T-cell (primary cell): ENCODE data around the gene KCNK16. TPM values are rescaled to one million over a fixed set of nuclear protein-coding genes. Genes with fewer than 3 reads are reported as not detected.

ENCODE experiments used
- ATAC-seq, 4 experiments: fragments of 200-7000 bp in 3 of 4; fragments of 150-1000 bp in 1 of 4; cut with Tn5 transposase; replicated peaks in 1 of 4; 1 replicate in 3 of 4; 2 replicates in 1 of 4; pipeline ENCODE4 v1.10.0; 2021; ENCODE audit warnings: moderate library complexity in 3 of 4, mild to moderate bottlenecking in 2 of 4, moderate number of reproducible peaks in 1 of 4
- CTCF ChIA-PET, 2 donors: fragments of 300-600 bp; sonication (Branson Sonifier 250); formaldehyde crosslinking; loops; one replicate each; lab custom pipeline; 2022; ENCODE audit warnings: antibody characterized with exemption in 2 of 2; lab: Charles Lee
- POLR2A ChIA-PET, 2 donors: fragments of 300-600 bp; sonication (Branson Sonifier 250); formaldehyde crosslinking; loops; one replicate each; lab custom pipeline; 2022; ENCODE audit warnings: antibody characterized with exemption in 2 of 2; lab: Charles Lee
- DNase-seq, 35 experiments: peaks; one replicate each; pipeline versions ENCODE4 v3.0.0 to v3.0.0-alpha.2; 2013 to 2023
- H3K27ac ChIP-seq: one replicate; pipeline ENCODE4 v1.5.1; 2013; ENCODE audit warnings: low read length
- H3K27me3 ChIP-seq, 2 experiments: replicated peaks in 1 of 2; 1 replicate in 1 of 2; 2 replicates in 1 of 2; pipeline versions ENCODE4 v1.6.1 to v1.7.0; 2013; ENCODE audit warnings: low read length in 1 of 2, mixed read lengths in 1 of 2; ENCODE audit not compliant: control insufficient read depth in 2 of 2, insufficient read depth in 2 of 2; ENCODE audit errors: extremely low read depth in 1 of 2
- H3K36me3 ChIP-seq, 2 donors: 1 replicate in 1 of 2; 2 replicates in 1 of 2; pipeline versions ENCODE4 v1.6.1 to v1.7.0; 2013; ENCODE audit warnings: low read length in 1 of 2; ENCODE audit not compliant: control insufficient read depth in 2 of 2, insufficient read depth in 1 of 2; ENCODE audit errors: extremely low read depth in 1 of 2
- H3K4me1 ChIP-seq, 2 experiments: 1 replicate in 1 of 2; 2 replicates in 1 of 2; pipeline versions ENCODE4 v1.6.1 to v1.7.0; 2013; ENCODE audit warnings: low read length in 2 of 2, mixed read lengths in 1 of 2; ENCODE audit not compliant: insufficient read depth in 2 of 2, control insufficient read depth in 1 of 2; ENCODE audit errors: extremely low read depth in 1 of 2
- H3K4me3 ChIP-seq, 2 donors: 1 replicate in 1 of 2; 2 replicates in 1 of 2; pipeline versions ENCODE4 v1.5.1 to v1.7.0; 2013; ENCODE audit warnings: mild to moderate bottlenecking in 2 of 2, low read length in 1 of 2, moderate library complexity in 1 of 2; ENCODE audit not compliant: control insufficient read depth in 1 of 2; ENCODE audit errors: extremely low read depth in 1 of 2
- H3K9me3 ChIP-seq: 2 replicates; pipeline ENCODE4 v1.7.0; 2013
- H3K27ac Mint-ChIP-seq, 2 donors: one replicate each; pipeline ENCODE4 v1.8.0; 2020 to 2021; ENCODE audit warnings: mild to moderate bottlenecking in 2 of 2, mixed read lengths in 2 of 2
- H3K27me3 Mint-ChIP-seq, 2 donors: one replicate each; pipeline ENCODE4 v1.8.0; 2021 to 2022; ENCODE audit warnings: mixed read lengths in 2 of 2
- H3K36me3 Mint-ChIP-seq: one replicate; pipeline ENCODE4 v1.8.0; 2021; ENCODE audit warnings: mixed read lengths
- H3K4me1 Mint-ChIP-seq, 3 donors: one replicate each; pipeline ENCODE4 v1.8.0; 2020 to 2022; ENCODE audit warnings: mixed read lengths in 3 of 3, mild to moderate bottlenecking in 1 of 3
- H3K4me3 Mint-ChIP-seq, 3 donors: one replicate each; pipeline ENCODE4 v1.8.0; 2020 to 2022; ENCODE audit warnings: mild to moderate bottlenecking in 3 of 3, mixed read lengths in 3 of 3, moderate library complexity in 3 of 3
- H3K9me3 Mint-ChIP-seq, 3 donors: one replicate each; pipeline ENCODE4 v1.8.0; 2020 to 2022; ENCODE audit warnings: mixed read lengths in 3 of 3
- WGBS: methylation state at CpG from one replicate; pipeline ENCODE4 v1.1.5; 2013; ENCODE audit warnings: missing lambda C conversion rate; ENCODE audit not compliant: insufficient coverage; 5-methylcytosine and 5-hydroxymethylcytosine counted together
- total RNA-seq, 35 experiments: library from RNA in 6 of 35; stranded (reverse) in 6 of 35; fragments of 120-200 nt in 1 of 35; gene quantifications; one replicate each; pipeline versions ENCODE4 v1.2.1 to v1.2.4 and lab custom pipeline; 2013 to 2026

Gene KCNK16
- total RNA-seq, 5 donors from 2014 or later (not counting 1 experiment from before 2014, with no cell fraction given): not detected

GRCh38 chr6:39328066-39328465 lies 5.6 kb upstream of the KCNK16 start:
- DNase-seq (no peak), ATAC-seq (no peak)
- H3K4me3 Mint-ChIP-seq: no peak overlapping the region
- H3K4me1 ChIP-seq: no peaks in the 10 kb centered on the region
- H3K4me1 Mint-ChIP-seq: peaks cover 0 to 3% (median 0%) of the 10 kb centered on the region in 3 donors
- no peaks in the 10 kb centered on the region for H3K9me3 ChIP-seq
- ChIA-PET POLR2A (no interaction called here), CTCF (interaction anchor here in 1 of 2 donors (0.9 kb wide), 1 partner anchor 23 kb away, joined by 3 read pairs; no protein-coding TSS in a partner anchor)
- H3K36me3 ChIP-seq: no peaks in the 10 kb centered on the region
- 95% methylated on average over 3 of the region's 12 CpGs for WGBS
- H3K4me3 ChIP-seq: no peak overlapping the region
- peaks cover 0 to 39% of the 10 kb centered on the region in 2 experiments for H3K27me3 ChIP-seq
- H3K27me3 Mint-ChIP-seq: peaks cover 20 to 35% of the 10 kb centered on the region in 2 donors
- no peak overlapping the region for H3K27ac Mint-ChIP-seq
- H3K9me3 Mint-ChIP-seq: no peaks in the 10 kb centered on the region
- H3K36me3 Mint-ChIP-seq: no peaks in the 10 kb centered on the region
- H3K27ac ChIP-seq: no peak overlapping the region

GRCh38 chr6:39327507-39327906 lies 5.0 kb upstream of the KCNK16 start:
- H3K4me1 Mint-ChIP-seq: peaks cover 0 to 3% (median 0%) of the 10 kb centered on the region in 3 donors
- H3K9me3 Mint-ChIP-seq: no peaks in the 10 kb centered on the region
- no peak for DNase-seq
- CTCF ChIA-PET: no interaction called here
- no peaks in the 10 kb centered on the region for H3K36me3 Mint-ChIP-seq
- Histone ChIP-seq H3K4me1 (no peaks in the 10 kb centered on the region), H3K27ac (no peak overlapping the region), H3K4me3 (no peak overlapping the region), H3K27me3 (peaks cover 0 to 42% of the 10 kb centered on the region in 2 experiments), H3K36me3 (no peaks in the 10 kb centered on the region), H3K9me3 (no peaks in the 10 kb centered on the region)
- peaks cover 15 to 29% of the 10 kb centered on the region in 2 donors for H3K27me3 Mint-ChIP-seq
- WGBS: 67% methylated on average over 1 of the region's 5 CpGs
- ATAC-seq: no peak
- no peak overlapping the region for H3K27ac Mint-ChIP-seq
- no peak overlapping the region for H3K4me3 Mint-ChIP-seq
- POLR2A ChIA-PET: no interaction called here

- H3K9me3 ChIP-seq: no peaks in the 10 kb centered on the region
- ChIA-PET POLR2A (no interaction called here), CTCF (no interaction called here)
- H3K4me3 ChIP-seq: no peak overlapping the region
- no peak overlapping the region for H3K27ac ChIP-seq
- Mint-ChIP-seq H3K4me1 (no peaks in the 10 kb centered on the region), H3K27ac (no peak overlapping the region), H3K4me3 (no peak overlapping the region), H3K9me3 (no peaks in the 10 kb centered on the region), H3K27me3 (peaks cover 20 to 25% of the 10 kb centered on the region in 2 donors), H3K36me3 (no peaks in the 10 kb centered on the region)
- 59% methylated on average over 2 of the region's 5 CpGs for WGBS
- peaks cover 0 to 30% of the 10 kb centered on the region in 2 experiments for H3K27me3 ChIP-seq
- H3K36me3 ChIP-seq: no peaks in the 10 kb centered on the region
- H3K4me1 ChIP-seq: no peaks in the 10 kb centered on the region
- ATAC-seq (no peak), DNase-seq (no peak)
These were observed 741 bp downstream of the KCNK16 start for GRCh38 chr6:39321761-39322160.

GRCh38 chr6:39320363-39320984 lies 2.0 kb downstream of the KCNK16 start:
- no peak overlapping the region for H3K4me3 ChIP-seq
- no peaks in the 10 kb centered on the region for H3K4me1 ChIP-seq
- H3K36me3 ChIP-seq: no peaks in the 10 kb centered on the region
- no peaks in the 10 kb centered on the region for H3K4me1 Mint-ChIP-seq
- H3K27me3 Mint-ChIP-seq: peaks cover 21 to 34% of the 10 kb centered on the region in 2 donors
- 11% methylated on average over 3 of the region's 10 CpGs for WGBS
- no peak for ATAC-seq
- H3K36me3 Mint-ChIP-seq: no peaks in the 10 kb centered on the region
- no peaks in the 10 kb centered on the region for H3K9me3 ChIP-seq
- no peak overlapping the region for H3K27ac Mint-ChIP-seq
- POLR2A ChIA-PET: no interaction called here
- no peak overlapping the region for H3K4me3 Mint-ChIP-seq
- CTCF ChIA-PET: no interaction called here
- no peak overlapping the region for H3K27ac ChIP-seq
- no peaks in the 10 kb centered on the region for H3K9me3 Mint-ChIP-seq
- peaks cover 0 to 36% of the 10 kb centered on the region in 2 experiments for H3K27me3 ChIP-seq
- DNase-seq: no peak

GRCh38 chr6:39319621-39320362 lies 2.7 kb downstream of the KCNK16 start:
- Mint-ChIP-seq H3K4me3 (no peak overlapping the region), H3K4me1 (no peaks in the 10 kb centered on the region), H3K36me3 (no peaks in the 10 kb centered on the region), H3K27me3 (peaks cover 26 to 39% of the 10 kb centered on the region in 2 donors), H3K27ac (no peak overlapping the region), H3K9me3 (no peaks in the 10 kb centered on the region)
- ChIA-PET POLR2A (no interaction called here), CTCF (no interaction called here)
- H3K27ac ChIP-seq: no peak overlapping the region
- DNase-seq: no peak
- 62% methylated on average over 9 of the region's 13 CpGs for WGBS
- no peaks in the 10 kb centered on the region for H3K36me3 ChIP-seq
- H3K4me3 ChIP-seq: no peak overlapping the region
- H3K9me3 ChIP-seq: no peaks in the 10 kb centered on the region
- no peaks in the 10 kb centered on the region for H3K4me1 ChIP-seq
- ATAC-seq: no peak
- H3K27me3 ChIP-seq: peaks cover 0 to 43% of the 10 kb centered on the region in 2 experiments

GRCh38 chr6:39317256-39317655 lies 5.2 kb downstream of the KCNK16 start:
- no peaks in the 10 kb centered on the region for H3K36me3 ChIP-seq
- DNase-seq (no peak), ATAC-seq (no peak)
- H3K27ac ChIP-seq: no peak overlapping the region
- H3K4me1 Mint-ChIP-seq: peaks cover 0 to 4% (median 0%) of the 10 kb centered on the region in 3 donors
- H3K27ac Mint-ChIP-seq: no peak overlapping the region
- H3K4me1 ChIP-seq: peaks cover 0 to 17% of the 10 kb centered on the region in 2 experiments
- no peak overlapping the region for H3K4me3 Mint-ChIP-seq
- ChIA-PET CTCF (interaction anchor here in 1 of 2 donors (0.6 kb wide), 1 partner anchor 27 kb away, joined by 3 read pairs; no protein-coding TSS in a partner anchor), POLR2A (no interaction called here)
- peaks cover 27 to 59% of the 10 kb centered on the region in 2 donors for H3K27me3 Mint-ChIP-seq
- WGBS: 83% methylated on average over 3 of the region's 3 CpGs
- H3K36me3 Mint-ChIP-seq: no peaks in the 10 kb centered on the region
- peaks cover 0 to 57% of the 10 kb centered on the region in 2 experiments for H3K27me3 ChIP-seq
- no peak overlapping the region for H3K4me3 ChIP-seq
- H3K9me3 ChIP-seq: no peaks in the 10 kb centered on the region
- H3K9me3 Mint-ChIP-seq: no peaks in the 10 kb centered on the region
